Epidermal melanocyte (primary cell): Measurements from ENCODE around the gene TEN1.

Experiments used
- DNase-seq: peaks from one replicate; pipeline ENCODE4 v3.0.0; 2011; ENCODE audit warnings: low spot score; ENCODE audit not compliant: insufficient read length

The TEN1 gene

GRCh38 chr17:75976175-75976848, 2.7 kb upstream of the TEN1 start:
- DNase-seq: no peak

- no peak for DNase-seq
Observed at GRCh38 chr17:75979705-75980187, 706 bp downstream of the TEN1 start.

GRCh38 chr17:75980188-75981018, 1.4 kb downstream of the TEN1 start:
- DNase-seq: no peak

DNA sequence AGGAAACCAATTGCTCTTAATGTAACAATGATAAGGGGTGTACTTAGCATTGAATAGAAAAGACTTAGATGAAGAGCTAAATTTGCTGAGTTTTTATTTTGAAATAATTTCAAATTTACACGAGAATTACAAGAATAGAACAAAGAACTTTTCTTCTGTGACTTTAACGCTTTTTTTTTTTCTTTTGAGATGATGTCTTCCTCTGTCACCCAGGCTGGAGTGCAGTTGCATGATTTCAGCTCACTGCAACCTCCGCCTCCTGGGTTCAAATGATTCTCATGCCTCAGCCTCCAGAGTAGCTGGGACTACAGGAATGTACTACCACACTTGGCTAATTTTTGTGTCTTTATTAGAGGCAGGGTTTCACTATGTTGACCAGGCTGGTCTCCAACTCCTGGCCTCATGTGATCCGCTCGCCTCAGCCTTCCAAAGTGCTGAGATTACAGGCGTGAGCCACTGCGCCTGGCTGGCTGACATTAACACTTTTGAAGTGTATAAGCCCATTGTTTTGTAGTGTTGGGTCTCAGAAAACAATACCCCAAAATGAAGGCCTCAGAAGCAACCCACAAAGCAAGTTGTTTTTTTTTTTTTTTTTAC, 2.1 kb downstream of the TEN1 start:
- no peak for DNase-seq

DNA sequence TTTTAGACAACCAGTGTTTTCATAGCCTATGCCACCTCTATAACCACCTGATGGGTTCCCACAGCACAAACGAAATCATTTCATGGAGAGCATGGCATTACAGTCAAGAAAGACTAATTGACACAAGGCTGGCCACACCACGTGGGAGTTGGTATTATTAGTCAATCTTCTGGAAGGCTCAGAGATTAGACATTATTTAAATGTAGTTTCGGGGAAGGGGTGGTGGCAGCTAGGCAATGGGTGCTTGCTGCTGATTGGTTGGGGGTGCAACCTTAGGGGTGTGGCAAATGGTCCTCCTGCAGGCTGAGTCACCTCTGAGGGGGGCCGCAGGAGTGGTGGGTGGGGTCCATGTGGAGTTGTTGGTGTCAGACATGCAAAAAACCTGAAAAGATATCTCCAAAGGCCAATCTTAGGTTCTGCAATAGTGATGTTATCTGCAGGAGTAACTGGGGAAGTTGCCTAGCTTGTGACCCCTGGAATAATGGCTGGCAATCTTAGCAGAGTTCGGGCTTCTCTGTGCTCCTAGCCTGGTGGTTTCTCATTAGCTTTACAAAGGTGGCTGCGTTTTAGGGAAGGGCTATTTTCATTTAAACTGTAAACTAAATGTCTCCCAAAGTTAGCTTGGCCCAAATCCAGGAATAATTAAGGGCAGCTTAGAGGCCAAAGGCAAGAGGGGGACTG, 4.6 kb downstream of the TEN1 start:
- no peak for DNase-seq

- DNase-seq: no peak
Observed at GRCh38 chr17:75985986-75986385, 6.9 kb downstream of the TEN1 start.

GRCh38 chr17:75987041-75987440, 8.0 kb downstream of the TEN1 start:
- no peak for DNase-seq

DNA sequence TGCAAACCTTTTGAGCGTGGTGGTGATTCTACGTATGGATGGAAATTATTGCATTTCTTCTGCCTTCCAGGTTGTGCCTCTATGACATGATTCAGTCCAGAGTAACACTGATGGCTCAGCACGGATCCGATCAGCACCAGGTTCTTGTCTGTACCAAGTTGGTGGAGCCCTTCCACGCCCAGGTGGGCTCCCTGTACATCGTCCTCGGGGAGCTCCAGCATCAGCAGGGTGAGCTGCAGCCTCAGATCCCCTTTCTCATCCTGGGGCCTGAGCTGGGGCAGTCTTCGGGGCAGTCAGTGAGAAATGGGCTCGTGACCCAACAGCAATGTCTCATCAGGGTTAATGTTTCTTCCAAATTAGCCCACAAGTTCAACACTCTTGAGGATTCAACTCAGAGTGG, 12.4 kb downstream of the TEN1 start:
- no peak for DNase-seq

DNA sequence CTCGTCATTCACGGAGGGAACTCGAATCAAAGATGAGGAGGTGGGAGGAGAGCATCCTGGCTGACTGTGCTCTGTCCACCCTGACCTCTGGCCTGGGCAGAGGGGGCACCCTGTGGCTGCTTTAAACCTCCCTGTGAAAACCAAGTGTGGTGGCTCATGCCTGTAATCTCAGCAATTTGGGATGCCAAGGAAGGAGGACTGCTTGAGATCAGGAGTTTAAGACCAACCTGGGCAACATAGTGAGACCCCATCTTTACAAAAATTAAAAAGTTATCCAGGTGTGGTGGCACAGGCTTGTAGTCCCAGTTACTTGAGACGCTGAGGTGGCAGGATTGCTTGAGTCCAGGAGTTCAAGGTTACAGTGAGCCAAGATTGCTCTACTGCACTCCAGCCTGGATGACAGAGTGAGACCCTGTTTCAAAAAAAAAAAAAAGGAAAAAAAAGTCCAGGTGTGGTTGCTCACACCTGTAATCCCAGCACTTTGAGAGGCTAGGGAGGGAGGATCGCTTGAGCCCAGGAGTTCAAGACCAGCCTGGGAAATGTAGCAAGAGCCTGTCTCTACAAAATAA, 15.8 kb downstream of the TEN1 start:
- DNase-seq: no peak

- no peak for DNase-seq
Observed at GRCh38 chr17:75995385-75995925, 16.4 kb downstream of the TEN1 start.

DNA sequence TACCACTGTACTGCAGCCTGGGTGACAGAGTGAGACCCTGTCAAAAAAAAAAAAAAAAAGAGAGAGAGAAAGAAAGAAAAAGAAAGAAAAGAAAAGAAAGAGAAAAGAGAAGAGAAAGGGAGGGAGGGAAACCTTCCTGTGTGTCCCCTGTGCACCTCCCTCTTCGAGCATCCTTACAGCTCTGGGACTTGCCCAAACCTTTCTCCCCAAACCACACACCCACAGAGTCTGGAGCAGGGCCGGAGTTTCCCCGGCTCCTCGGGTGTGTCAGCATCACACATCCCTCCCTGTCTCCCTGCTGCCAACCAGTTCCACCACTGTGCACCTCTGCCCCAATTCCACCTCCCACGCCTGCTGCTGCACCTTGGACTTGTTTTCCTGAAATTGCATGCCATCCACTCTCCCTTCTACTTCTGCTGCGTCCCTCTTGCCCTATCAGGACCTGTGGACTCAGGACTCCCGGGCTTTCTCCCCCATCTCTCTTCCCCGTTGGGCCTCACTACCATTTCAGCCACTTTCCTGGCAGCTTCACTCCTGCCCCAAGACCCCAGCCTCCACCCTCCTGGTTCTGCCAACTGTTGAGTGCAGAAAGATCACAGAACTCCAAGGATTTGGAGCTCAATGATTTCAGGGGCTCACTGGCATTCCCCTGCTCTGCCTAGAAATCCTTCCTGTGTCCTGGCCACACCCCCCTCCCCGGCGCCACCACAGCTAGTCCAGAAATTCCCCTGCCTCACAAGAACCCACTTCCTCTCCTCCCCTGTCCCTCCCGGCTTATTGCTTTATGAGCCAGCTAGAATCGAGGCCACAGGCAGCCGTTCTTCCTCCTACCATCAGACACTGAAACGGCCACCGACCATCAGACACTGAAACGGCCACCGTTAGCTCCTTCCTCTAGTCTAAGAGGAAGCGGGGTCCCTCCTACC, 17.9 kb downstream of the TEN1 start:
- peak; percentile 67 for DNase-seq

DNA sequence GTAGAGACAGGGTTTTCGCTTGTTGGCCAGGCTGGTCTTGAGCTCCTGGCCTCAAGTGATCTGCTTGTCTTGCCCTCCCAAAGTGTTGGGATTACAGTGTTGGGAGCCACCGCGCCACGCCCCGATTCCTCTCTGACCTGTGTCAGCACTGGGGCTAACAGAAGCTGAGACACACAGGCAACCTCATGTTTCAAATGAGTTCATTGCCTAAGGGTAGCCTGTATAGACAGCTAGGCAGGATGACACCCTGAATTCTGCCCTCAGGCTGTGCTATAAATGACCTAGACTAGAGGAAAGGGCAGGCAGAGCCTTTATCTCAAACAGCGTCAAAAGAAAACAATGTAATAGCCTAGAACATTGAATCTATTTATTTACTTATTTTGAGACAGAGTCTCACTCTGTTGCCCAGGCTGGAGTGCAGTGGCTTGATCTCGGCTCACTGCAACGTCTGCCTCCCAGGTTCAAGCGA, 19.3 kb downstream of the TEN1 start:
- DNase-seq: peak; percentile 15

DNA sequence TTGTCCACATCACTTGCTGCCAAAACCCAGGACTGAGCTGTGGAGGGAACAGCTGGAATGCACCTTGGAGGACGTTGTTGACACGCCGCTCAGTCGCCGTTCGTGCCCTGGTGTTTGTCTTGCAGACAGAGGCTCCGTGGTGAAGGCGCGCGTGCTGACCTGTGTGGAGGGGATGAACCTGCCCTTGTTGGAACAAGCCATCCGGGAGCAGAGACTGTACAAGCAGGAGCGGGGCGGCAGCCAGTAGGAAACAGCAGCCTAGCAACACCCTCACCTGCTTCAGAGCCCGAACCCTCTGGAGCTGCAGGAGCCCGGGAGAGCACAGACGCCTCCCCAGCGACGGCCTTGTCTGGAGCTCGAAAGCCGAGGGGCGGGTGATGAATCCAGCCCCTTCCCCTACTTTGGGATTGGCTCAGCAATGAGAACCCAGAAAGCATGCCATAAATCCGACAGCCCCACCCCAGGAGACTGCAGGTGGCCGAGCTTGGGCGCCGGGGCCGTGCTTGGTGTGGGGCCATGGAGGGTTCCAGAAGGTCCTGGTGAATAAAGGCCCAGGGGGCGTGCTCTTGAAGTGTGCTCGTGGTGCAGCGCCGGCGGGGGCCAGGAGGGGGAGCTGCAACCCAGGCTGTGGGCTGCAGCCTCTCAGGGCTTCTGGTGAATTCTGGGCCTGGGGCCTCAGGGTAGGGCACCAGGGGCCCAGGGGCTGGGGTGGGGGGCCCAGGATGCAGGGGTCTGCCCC, 21.1 kb downstream of the TEN1 start:
- DNase-seq: peak; percentile 43

- peak; percentile 1 for DNase-seq
Observed at GRCh38 chr17:76000755-76001521, 21.9 kb downstream of the TEN1 start, which contains the start of gene CDK3. Gene CDK3 (plus strand): TSS chr17:76000855. CDS start chr17:76001426, 571 bp downstream.

- peak; percentile 7 for DNase-seq
Observed at GRCh38 chr17:76002100-76002499, 23.1 kb downstream of the TEN1 start.

DNA sequence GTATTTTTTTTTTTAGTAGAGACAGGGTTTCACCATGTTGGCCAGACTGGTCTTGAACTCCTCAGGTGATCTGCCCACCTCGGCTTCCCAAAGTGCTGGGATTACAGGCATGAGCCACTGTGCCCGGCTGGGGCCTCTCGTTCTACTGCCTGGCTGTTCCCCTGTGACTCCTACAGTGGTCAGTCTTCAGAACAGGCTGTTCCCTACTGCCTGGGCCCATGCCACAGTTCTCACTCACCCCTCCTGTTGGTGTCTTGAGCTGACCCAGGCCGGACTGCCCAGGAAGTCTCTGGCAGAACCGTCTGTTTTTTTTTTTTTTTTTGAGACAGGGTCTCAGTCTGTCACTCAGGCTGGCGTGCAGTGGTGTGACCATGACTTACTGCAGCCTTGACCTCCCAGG, 24.9 kb downstream of the TEN1 start:
- no peak for DNase-seq

GRCh38 chr17:76004750-76005262, 25.8 kb downstream of the TEN1 start:
- DNase-seq: no peak
